HG03280 (cell line): ENCODE measurements around the gene RALGDS.

Experiments used
- ATAC-seq: cut with Tn5 transposase; IDR thresholded peaks from one replicate; pipeline ENCODE4 v1.9.1; 2021; ENCODE audit warnings: mild to moderate bottlenecking, moderate library complexity; ENCODE audit not compliant: unreplicated experiment

Gene RALGDS

GRCh38 chr9:133137451-133138231 lies 16.6 kb upstream of the RALGDS start:
- ATAC-seq, result no peak

GRCh38 chr9:133135146-133135745 lies 14.2 kb upstream of the RALGDS start:
- no peak for ATAC-seq

- no peak for ATAC-seq
Observed at GRCh38 chr9:133134388-133135145, 13.5 kb upstream of the RALGDS start.

GRCh38 chr9:133133681-133134387 lies 12.8 kb upstream of the RALGDS start:
- peak; percentile 80 for ATAC-seq

- no peak for ATAC-seq
Observed at GRCh38 chr9:133132174-133132573, 11.1 kb upstream of the RALGDS start.

GRCh38 chr9:133131506-133131905 lies 10.5 kb upstream of the RALGDS start:
- ATAC-seq, result no peak

GRCh38 chr9:133130685-133131244 lies 9.7 kb upstream of the RALGDS start:
- no peak for ATAC-seq

- ATAC-seq, result no peak
Observed at GRCh38 chr9:133129001-133129795, 8.2 kb upstream of the RALGDS start.

- no peak for ATAC-seq
Observed at GRCh38 chr9:133128152-133128551, 7.1 kb upstream of the RALGDS start.

- no peak for ATAC-seq
Observed at GRCh38 chr9:133127340-133127981, 6.4 kb upstream of the RALGDS start.

- no peak for ATAC-seq
Observed at GRCh38 chr9:133126697-133127339, 5.8 kb upstream of the RALGDS start.

GRCh38 chr9:133125941-133126696 lies 5.1 kb upstream of the RALGDS start:
- no peak for ATAC-seq

- ATAC-seq, result no peak
Observed at GRCh38 chr9:133124907-133125275, 3.9 kb upstream of the RALGDS start.

GRCh38 chr9:133124123-133124906 lies 3.3 kb upstream of the RALGDS start:
- no peak for ATAC-seq

- no peak for ATAC-seq
Observed at GRCh38 chr9:133122935-133123611, 2.0 kb upstream of the RALGDS start.

GRCh38 chr9:133122605-133122934 lies 1.5 kb upstream of the RALGDS start:
- no peak for ATAC-seq

- no peak for ATAC-seq
Observed at GRCh38 chr9:133121915-133122550, 993 bp upstream of the RALGDS start.
